OCI-LY7 (cell line): Measurements from ENCODE around the gene RPS6KA5. TPM values are rescaled to one million over a fixed set of nuclear protein-coding genes. Genes with fewer than 3 reads are reported as not detected.

Source experiments
- BruUV-seq: library from RNA; stranded (reverse); fragments of 400-500 nt; replicated peaks from 2 replicates; lab custom pipeline; 2021; lab: Mats Ljungman, UMichigan
- CTCF ChIA-PET: fragments of 300-600 bp; sonication (Branson Sonifier 250); formaldehyde crosslinking; loops from one replicate; lab custom pipeline; 2022; ENCODE audit warnings: antibody characterized with exemption; ENCODE audit not compliant: unreplicated experiment; lab: Charles Lee
- POLR2A ChIA-PET: fragments of 300-600 bp; sonication (Branson Sonifier 250); formaldehyde crosslinking; loops from one replicate; lab custom pipeline; 2022; ENCODE audit warnings: antibody characterized with exemption; lab: Charles Lee
- DNase-seq: peaks from one replicate; pipeline ENCODE4 v3.0.0-alpha.2; 2015; ENCODE audit warnings: low spot score
- H2AFZ ChIP-seq: fragments of 200-600 bp; sonication (generic), shearing (Covaris generic); 2 replicates; pipeline ENCODE4 v1.6.1; 2014; ENCODE audit warnings: mild to moderate bottlenecking, antibody characterized with exemption, low read length, moderate library complexity
- H3K27ac ChIP-seq: fragments of 200-600 bp; sonication (generic); 2 replicates; pipeline ENCODE4 v1.5.1; 2014; ENCODE audit warnings: mixed run types, low read depth, mild to moderate bottlenecking, moderate library complexity, low read length, inconsistent platforms; ENCODE audit not compliant: poor library complexity, severe bottlenecking
- H3K36me3 ChIP-seq: fragments of 200-600 bp; sonication (generic); 2 replicates; pipeline ENCODE4 v1.6.1; 2014; ENCODE audit warnings: mild to moderate bottlenecking, antibody characterized with exemption, low read length, moderate library complexity, mixed read lengths; ENCODE audit not compliant: insufficient read depth
- H3K4me1 ChIP-seq: fragments of 200-600 bp; sonication (generic); 2 replicates; pipeline ENCODE4 v1.5.1; 2014; ENCODE audit warnings: mild to moderate bottlenecking, low read length; ENCODE audit not compliant: insufficient read depth, poor library complexity, severe bottlenecking
- H3K4me2 ChIP-seq: fragments of 200-600 bp; sonication (generic); 2 replicates; pipeline ENCODE4 v1.6.1; 2014; ENCODE audit warnings: mild to moderate bottlenecking, low read length
- H3K4me3 ChIP-seq: fragments of 200-600 bp; sonication (generic); 2 replicates; pipeline ENCODE4 v1.5.1; 2014; ENCODE audit warnings: mild to moderate bottlenecking, low read depth, low read length; ENCODE audit not compliant: poor library complexity, severe bottlenecking
- H3K79me2 ChIP-seq: fragments of 200-600 bp; sonication (generic); 2 replicates; pipeline ENCODE4 v1.6.1; 2016; ENCODE audit warnings: low read depth, mild to moderate bottlenecking, low read length, moderate library complexity, mixed read lengths; ENCODE audit not compliant: insufficient read depth
- H3K9me2 ChIP-seq: fragments of 200-600 bp; sonication (generic); 2 replicates; pipeline ENCODE4 v1.6.1; 2016; ENCODE audit warnings: mild to moderate bottlenecking, low read length, mixed read lengths; ENCODE audit not compliant: insufficient read depth
- H3K9me3 ChIP-seq: fragments of 200-600 bp; sonication (generic); 2 replicates; pipeline ENCODE4 v1.6.1; 2014; ENCODE audit warnings: mild to moderate bottlenecking, mixed run types, low read length, mixed read lengths
- H4K20me1 ChIP-seq: fragments of 200-600 bp; sonication (generic); 2 replicates; pipeline ENCODE4 v1.6.1; 2014; ENCODE audit warnings: mild to moderate bottlenecking, antibody characterized with exemption, low read length, moderate library complexity, mixed read lengths; ENCODE audit not compliant: insufficient read depth
- EZH2phosphoT487 ChIP-seq: fragments of 200-600 bp; sonication (generic); IDR thresholded peaks from 2 replicates; pipeline ENCODE4 v1.6.1; 2018; ENCODE audit warnings: low read depth, borderline replicate concordance, mild to moderate bottlenecking, mixed run types, antibody characterized with exemption, low read length, moderate library complexity, mixed read lengths
- intact Hi-C: fragments of 100-400 bp; cut with micrococcal nuclease; formaldehyde crosslinking; loops from one replicate; pipeline ENCODE4 v1.10.0; 2022; ENCODE audit not compliant: unreplicated experiment
- total RNA-seq, 2 experiments: library from RNA; depleted of rRNA in 1 of 2; stranded (reverse); fragments of >200 nt in 1 of 2; shearing (Covaris generic) in 1 of 2; gene quantifications; 2 replicates each; pipeline ENCODE4 v1.2.3, GENCODE V29; 2014 to 2022
- TF ChIP-seq, protein P1 (sequence below): fragments of 200-600 bp; sonication (generic); conservative IDR thresholded peaks from 2 replicates; pipeline ENCODE4 v1.5.1; 2014; ENCODE audit warnings: mild to moderate bottlenecking, antibody characterized with exemption, low read length, moderate library complexity, mixed read lengths

RPS6KA5 gene
- total RNA-seq, 2 experiments from 2014 or later: 9.6 to 12.7 TPM

GRCh38 chr14:90849787-90850444, 210.5 kb downstream of the RPS6KA5 start:
- DNase-seq: no peak
- ChIA-PET POLR2A (interaction anchor here (0.7 kb wide), 1 partner anchor 59 kb away, joined by 7 read pairs; no protein-coding TSS in a partner anchor), CTCF (no interaction called here)
- H3K4me1 ChIP-seq: no peaks in the 10 kb centered on the region
- no peak overlapping the region for H2AFZ ChIP-seq
- no peak overlapping the region for H3K4me2 ChIP-seq
- TF ChIP-seq, protein P1, sequence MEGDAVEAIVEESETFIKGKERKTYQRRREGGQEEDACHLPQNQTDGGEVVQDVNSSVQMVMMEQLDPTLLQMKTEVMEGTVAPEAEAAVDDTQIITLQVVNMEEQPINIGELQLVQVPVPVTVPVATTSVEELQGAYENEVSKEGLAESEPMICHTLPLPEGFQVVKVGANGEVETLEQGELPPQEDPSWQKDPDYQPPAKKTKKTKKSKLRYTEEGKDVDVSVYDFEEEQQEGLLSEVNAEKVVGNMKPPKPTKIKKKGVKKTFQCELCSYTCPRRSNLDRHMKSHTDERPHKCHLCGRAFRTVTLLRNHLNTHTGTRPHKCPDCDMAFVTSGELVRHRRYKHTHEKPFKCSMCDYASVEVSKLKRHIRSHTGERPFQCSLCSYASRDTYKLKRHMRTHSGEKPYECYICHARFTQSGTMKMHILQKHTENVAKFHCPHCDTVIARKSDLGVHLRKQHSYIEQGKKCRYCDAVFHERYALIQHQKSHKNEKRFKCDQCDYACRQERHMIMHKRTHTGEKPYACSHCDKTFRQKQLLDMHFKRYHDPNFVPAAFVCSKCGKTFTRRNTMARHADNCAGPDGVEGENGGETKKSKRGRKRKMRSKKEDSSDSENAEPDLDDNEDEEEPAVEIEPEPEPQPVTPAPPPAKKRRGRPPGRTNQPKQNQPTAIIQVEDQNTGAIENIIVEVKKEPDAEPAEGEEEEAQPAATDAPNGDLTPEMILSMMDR: no peak
- no peak for TF ChIP-seq EZH2phosphoT487
- intact Hi-C loops: no loop called here
- H3K79me2 ChIP-seq: no peaks in the 10 kb centered on the region
- no TSS peak for BruUV-seq
- no peaks in the 10 kb centered on the region for H4K20me1 ChIP-seq
- no peaks in the 10 kb centered on the region for H3K9me2 ChIP-seq
- H3K4me3 ChIP-seq: no peak overlapping the region
- H3K36me3 ChIP-seq: no peaks in the 10 kb centered on the region
- H3K9me3 ChIP-seq: no peaks in the 10 kb centered on the region
- no peak overlapping the region for H3K27ac ChIP-seq

GRCh38 chr14:90848944-90849731, 211.3 kb downstream of the RPS6KA5 start:
- intact Hi-C loops: no loop called here
- no peak overlapping the region for H2AFZ ChIP-seq
- CTCF ChIA-PET: no interaction called here
- no peak overlapping the region for H3K4me2 ChIP-seq
- POLR2A ChIA-PET: interaction anchor here (0.6 to 1.1 kb wide), 2 partner anchors 9 to 606 kb away, joined by 3 to 4 read pairs; no protein-coding TSS in a partner anchor
- no peaks in the 10 kb centered on the region for H4K20me1 ChIP-seq
- DNase-seq: no peak
- no peaks in the 10 kb centered on the region for H3K4me1 ChIP-seq
- H3K4me3 ChIP-seq: no peak overlapping the region
- H3K9me2 ChIP-seq: no peaks in the 10 kb centered on the region
- H3K79me2 ChIP-seq: no peaks in the 10 kb centered on the region
- no peak overlapping the region for H3K27ac ChIP-seq
- no peaks in the 10 kb centered on the region for H3K36me3 ChIP-seq
- TF ChIP-seq EZH2phosphoT487: no peak
- TF ChIP-seq, protein P1: no peak
- no peaks in the 10 kb centered on the region for H3K9me3 ChIP-seq
- BruUV-seq: no TSS peak

- H3K4me1 ChIP-seq: no peaks in the 10 kb centered on the region
- H3K27ac ChIP-seq: no peak overlapping the region
- no peak overlapping the region for H3K4me3 ChIP-seq
- ChIA-PET CTCF (no interaction called here), POLR2A (no interaction called here)
- no peaks in the 10 kb centered on the region for H3K9me3 ChIP-seq
- intact Hi-C loops: no loop called here
- no TSS peak for BruUV-seq
- H3K36me3 ChIP-seq: no peaks in the 10 kb centered on the region
- no peak overlapping the region for H2AFZ ChIP-seq
- H3K9me2 ChIP-seq: no peaks in the 10 kb centered on the region
- no peaks in the 10 kb centered on the region for H3K79me2 ChIP-seq
- H4K20me1 ChIP-seq: no peaks in the 10 kb centered on the region
- DNase-seq: no peak
- no peak overlapping the region for H3K4me2 ChIP-seq
- TF ChIP-seq EZH2phosphoT487: no peak
- TF ChIP-seq, protein P1: no peak
Observed at GRCh38 chr14:90846511-90846910, 213.9 kb downstream of the RPS6KA5 start.
